SH-SY5Y (cell line): ENCODE measurements around the gene PTGER3.

Experiments used
- GATA2 ChIP-seq: IDR thresholded peaks from 2 replicates; pipeline ENCODE4 v1.6.1; 2011; ENCODE audit warnings: mild to moderate bottlenecking, low read depth, low read length
- GATA3 ChIP-seq: IDR thresholded peaks from 2 replicates; pipeline ENCODE4 v1.6.1; 2011; ENCODE audit warnings: low read depth, mild to moderate bottlenecking, low read length, moderate library complexity

DNA sequence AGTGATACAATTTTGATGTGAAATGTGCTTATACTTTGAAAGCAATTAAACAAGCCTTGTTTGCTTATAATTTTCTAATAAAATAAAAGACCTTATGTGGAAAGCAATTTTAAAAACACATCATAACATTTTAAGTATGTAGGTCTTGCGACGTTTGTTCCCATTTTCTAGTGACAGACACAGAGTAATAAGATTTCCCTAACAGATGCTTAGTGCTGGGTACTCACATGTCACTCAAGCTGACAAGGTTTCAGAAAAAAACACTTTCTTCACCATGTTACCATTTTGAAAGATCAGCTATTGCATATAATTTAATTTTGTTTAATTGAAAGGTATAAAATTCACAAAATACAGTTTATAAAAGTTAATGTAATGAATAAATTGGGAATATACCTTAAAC lies 47.3 kb upstream of the PTGER3 start:
- no peak for TF ChIP-seq GATA2
- no peak for TF ChIP-seq GATA3
